ENCODE results near the gene SYTL3. TPM values are rescaled to one million over a fixed set of nuclear protein-coding genes. Genes with fewer than 3 reads are reported as not detected.

The SYTL3 gene
- total RNA-seq, 4 donors from 2014 or later = 2.4 to 6.4 (median 2.9) TPM

DNA sequence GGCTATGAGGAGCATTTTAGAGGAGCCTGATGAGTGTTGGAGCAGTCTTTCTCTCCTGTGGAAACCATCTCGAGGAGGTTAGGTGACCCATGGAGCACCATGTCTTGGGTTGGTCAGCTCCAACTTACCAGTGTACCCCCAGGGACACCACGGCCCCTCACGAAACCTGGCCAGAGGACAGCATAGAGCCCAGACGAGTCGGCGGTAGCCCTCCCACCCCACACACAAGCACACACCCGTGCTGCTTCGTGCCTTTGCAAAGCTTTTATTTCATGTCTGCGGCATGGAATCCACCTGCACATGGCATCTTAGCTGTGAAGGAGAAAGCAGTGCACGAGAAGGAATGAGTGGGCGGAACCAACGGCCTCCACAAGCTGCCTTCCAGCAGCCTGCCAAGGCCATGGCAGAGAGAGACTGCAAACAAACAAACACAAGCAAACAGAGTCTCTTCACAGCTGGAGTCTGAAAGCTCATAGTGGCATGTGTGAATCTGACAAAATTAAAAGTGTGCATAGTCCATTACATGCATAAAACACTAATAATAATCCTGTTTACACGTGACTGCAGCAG is 115.7 kb downstream of the SYTL3 start:
- TF ChIP-seq POLR2A (IDR thresholded peaks at IDR 0.05) (no peak), EP300 (IDR thresholded peaks at IDR 0.05; ENCODE audit: low read depth) (no peak), POLR2AphosphoS5 (IDR thresholded peaks at IDR 0.05) (no peak), CTCF (IDR thresholded peaks at IDR 0.05) (no peak)
- no peak overlapping the region for H3K4me3 ChIP-seq
- intact Hi-C loops (cut with DNase I; ENCODE audit: low total_unique reads) = no loop called here
- DNase-seq = no peak
- H3K4me1 ChIP-seq = no peaks in the 10 kb centered on the region
- in situ Hi-C loops (cut with MboI; ENCODE audit: low pct_ligation_motif_present in 1 of 4, low pct_unique_long_range_greater_than_20kb in 1 of 4, low sequenced_read_pairs in 3 of 4) = no loop called here
- no peaks in the 10 kb centered on the region for H3K27me3 ChIP-seq
- WGBS, 2 donors (ENCODE audit: low coverage in 1 of 2) = 90 to 100% methylated on average over 1 to 13 of the region's 13 CpGs
- H3K36me3 ChIP-seq = peaks cover 0 to 58% (median 22%) of the 10 kb centered on the region in 4 donors
- H3K9me3 ChIP-seq = no peaks in the 10 kb centered on the region
- no peak overlapping the region for H3K27ac ChIP-seq

GRCh38 chr6:158766621-158767455 is 117.0 kb downstream of the SYTL3 start:
- no peak overlapping the region for H3K27ac ChIP-seq

DNA sequence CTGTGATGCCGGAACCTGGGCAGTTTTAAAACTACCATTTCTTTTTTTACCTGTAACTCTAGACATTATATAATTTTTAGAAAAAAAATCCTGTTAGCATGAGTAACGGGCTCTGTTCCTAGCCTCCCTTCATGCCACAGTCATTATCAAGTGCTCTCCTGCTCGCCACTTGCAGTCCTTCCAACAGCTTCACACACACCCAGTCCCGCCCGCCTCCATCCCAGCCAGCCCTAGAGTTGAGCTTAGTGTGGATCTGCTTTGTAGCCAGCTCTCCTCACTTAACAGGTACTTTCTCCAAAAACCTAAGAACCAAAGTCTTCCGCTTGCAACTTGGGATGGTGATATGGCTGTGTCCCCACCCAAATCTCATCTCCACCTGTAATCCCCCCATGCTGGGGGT is 117.9 kb downstream of the SYTL3 start:
- TF ChIP-seq POLR2AphosphoS5 (IDR thresholded peaks at IDR 0.05) = no peak
- TF ChIP-seq EP300 (IDR thresholded peaks at IDR 0.05; ENCODE audit: low read depth) = no peak
- TF ChIP-seq POLR2A (IDR thresholded peaks at IDR 0.05) = no peak
- TF ChIP-seq CTCF (IDR thresholded peaks at IDR 0.05) = no peak
- Histone ChIP-seq H3K4me3 (no peak overlapping the region), H3K36me3 (peaks cover 0 to 68% (median 25%) of the 10 kb centered on the region in 4 donors), H3K4me1 (peaks cover 6 to 8% (median 8%) of the 10 kb centered on the region in 4 donors), H3K9me3 (no peaks in the 10 kb centered on the region), H3K27ac (no peak overlapping the region), H3K27me3 (no peaks in the 10 kb centered on the region)
- peak; percentile 46 for DNase-seq
- in situ Hi-C loops (cut with MboI; ENCODE audit: low pct_ligation_motif_present in 1 of 4, low pct_unique_long_range_greater_than_20kb in 1 of 4, low sequenced_read_pairs in 3 of 4) = no loop called here
- WGBS, 2 donors (ENCODE audit: low coverage in 1 of 2) = 85 to 89% methylated on average over 4 to 6 of the region's 6 CpGs
- intact Hi-C loops (cut with DNase I; ENCODE audit: low total_unique reads) = no loop called here

More at GRCh38 chr6:158766621-158767455, 117.0 kb downstream of the SYTL3 start:
- intact Hi-C loops (cut with DNase I; ENCODE audit: low total_unique reads) (no loop called here), in situ Hi-C loops (cut with MboI; ENCODE audit: low pct_ligation_motif_present in 1 of 4, low pct_unique_long_range_greater_than_20kb in 1 of 4, low sequenced_read_pairs in 3 of 4) (no loop called here)
- no peak for DNase-seq
- Histone ChIP-seq H3K9me3 (no peaks in the 10 kb centered on the region), H3K36me3 (peaks cover 0 to 68% (median 25%) of the 10 kb centered on the region in 4 donors), H3K4me3 (no peak overlapping the region), H3K27me3 (no peaks in the 10 kb centered on the region), H3K4me1 (peaks cover 0 to under 1% (median 0%) of the 10 kb centered on the region in 4 donors)
- WGBS, 2 donors (ENCODE audit: low coverage in 1 of 2) = 88 to 91% methylated on average over 8 to 38 of the region's 38 CpGs
- no peak for TF ChIP-seq EP300 (IDR thresholded peaks at IDR 0.05; ENCODE audit: low read depth)
- TF ChIP-seq POLR2A (IDR thresholded peaks at IDR 0.05) = no peak
- TF ChIP-seq CTCF (IDR thresholded peaks at IDR 0.05) = no peak
- TF ChIP-seq POLR2AphosphoS5 (IDR thresholded peaks at IDR 0.05) = peak in 1 of 3 donors; percentile 18

- no peaks in the 10 kb centered on the region for H3K9me3 ChIP-seq
- intact Hi-C loops (cut with DNase I; ENCODE audit: low total_unique reads) = no loop called here
- peak in 1 of 3 donors; percentile 5 for TF ChIP-seq POLR2AphosphoS5 (IDR thresholded peaks at IDR 0.05)
- TF ChIP-seq POLR2A (IDR thresholded peaks at IDR 0.05) = no peak
- no peak for DNase-seq
- in situ Hi-C loops (cut with MboI; ENCODE audit: low pct_ligation_motif_present in 1 of 4, low pct_unique_long_range_greater_than_20kb in 1 of 4, low sequenced_read_pairs in 3 of 4) = no loop called here
- H3K27ac ChIP-seq = no peak overlapping the region
- H3K27me3 ChIP-seq = no peaks in the 10 kb centered on the region
- H3K4me3 ChIP-seq = no peak overlapping the region
- H3K36me3 ChIP-seq = peaks cover 0 to 68% (median 25%) of the 10 kb centered on the region in 4 donors
- 92% methylated on average over 8 of the region's 8 CpGs; no CpG with 5 or more reads in 1 of the 2 donors for WGBS, 2 donors (ENCODE audit: low coverage in 1 of 2)
- peaks cover 9 to 14% (median 13%) of the 10 kb centered on the region in 4 donors for H3K4me1 ChIP-seq
These were observed 118.6 kb downstream of the SYTL3 start for GRCh38 chr6:158768436-158768835.
